ENCODE measurements around the gene RD3L.

RD3L gene

GRCh38 chr14:103894034-103894722 is 48.2 kb downstream of the RD3L start:
- no peak for DNase-seq (ENCODE audit: low spot score)

- no peak for DNase-seq (ENCODE audit: low spot score)
These were observed 50.1 kb downstream of the RD3L start for GRCh38 chr14:103892247-103892646.

- DNase-seq (ENCODE audit: low spot score): no peak
These were observed 50.6 kb downstream of the RD3L start for GRCh38 chr14:103891667-103892215.

GRCh38 chr14:103890821-103891666 is 51.3 kb downstream of the RD3L start:
- no peak for DNase-seq (ENCODE audit: low spot score)

Data from LoVo (cell line).